NCI-H1436 treated with DMSO at 0.1 percent for 48 hours (cell line): ENCODE measurements around the gene BCOR.

Experiments
- DNase-seq: peaks from one replicate; lab custom pipeline; 2025; lab: John Stamatoyannopoulos, UW

BCOR gene

GRCh38 chrX:40063555-40063954 is 34.2 kb downstream of the BCOR start:
- no peak for DNase-seq

- no peak for DNase-seq
These were observed 35.1 kb downstream of the BCOR start for GRCh38 chrX:40062525-40063155.

GRCh38 chrX:40061871-40062524 is 35.8 kb downstream of the BCOR start:
- DNase-seq, result no peak

- no peak for DNase-seq
These were observed 36.8 kb downstream of the BCOR start for GRCh38 chrX:40061005-40061404.

GRCh38 chrX:40060356-40060845 is 37.4 kb downstream of the BCOR start:
- no peak for DNase-seq

- DNase-seq, result peak; percentile 66
These were observed 39.0 kb downstream of the BCOR start for GRCh38 chrX:40058719-40059118.

GRCh38 chrX:40057405-40057804 is 40.4 kb downstream of the BCOR start:
- DNase-seq, result no peak

- no peak for DNase-seq
These were observed 41.3 kb downstream of the BCOR start for GRCh38 chrX:40056420-40056819.

- no peak for DNase-seq
These were observed 42.3 kb downstream of the BCOR start for GRCh38 chrX:40055495-40055894.

GRCh38 chrX:40054793-40055192 is 43.0 kb downstream of the BCOR start:
- DNase-seq, result no peak

GRCh38 chrX:40050532-40050931 is 47.2 kb downstream of the BCOR start:
- no peak for DNase-seq

GRCh38 chrX:40049084-40049641 is 48.6 kb downstream of the BCOR start:
- DNase-seq, result no peak

GRCh38 chrX:40047485-40047884 is 50.3 kb downstream of the BCOR start:
- DNase-seq, result no peak

GRCh38 chrX:40043895-40044294 is 53.9 kb downstream of the BCOR start:
- DNase-seq, result no peak

- no peak for DNase-seq
These were observed 55.8 kb downstream of the BCOR start for GRCh38 chrX:40041915-40042314.

- DNase-seq, result no peak
These were observed 56.9 kb downstream of the BCOR start for GRCh38 chrX:40040686-40041461.

- no peak for DNase-seq
These were observed 57.9 kb downstream of the BCOR start for GRCh38 chrX:40039887-40040286.

GRCh38 chrX:40037367-40037766 is 60.4 kb downstream of the BCOR start:
- no peak for DNase-seq

- DNase-seq, result no peak
These were observed 62.0 kb downstream of the BCOR start for GRCh38 chrX:40035726-40036125.

- DNase-seq, result no peak
These were observed 65.8 kb downstream of the BCOR start for GRCh38 chrX:40031911-40032310.

GRCh38 chrX:40030205-40030604 is 67.6 kb downstream of the BCOR start:
- DNase-seq, result no peak

GRCh38 chrX:40022421-40022820 is 75.3 kb downstream of the BCOR start:
- no peak for DNase-seq

- no peak for DNase-seq
These were observed 76.1 kb downstream of the BCOR start for GRCh38 chrX:40021647-40022046.
